Measurements from ENCODE around the gene MOV10L1. TPM values are rescaled to one million over a fixed set of nuclear protein-coding genes. Genes with fewer than 3 reads are reported as not detected.
"Not testable (repeated sequence)": the region's sequence is repeated elsewhere in the genome, so short reads cannot be mapped to it uniquely, and the experiment has no call there.

MOV10L1 gene
- total RNA-seq, 2 experiments from 2014 or later = 0.22 to 1.1 TPM

GRCh38 chr22:50085211-50085972 is 4.4 kb upstream of the MOV10L1 start, which contains the start of gene MLC1:
Gene MLC1, minus strand, starts transcription at chr22:50085426. Its CDS starts 524 bp downstream, at chr22:50084902.
- H3K9me2 ChIP-seq (ENCODE audit: insufficient read depth, low read length) = no peaks in the 10 kb centered on the region
- H3K79me2 ChIP-seq (ENCODE audit: insufficient read depth, low read depth, low read length) = no peaks in the 10 kb centered on the region
- H3K4me3 ChIP-seq (ENCODE audit: low read depth, low read length, poor library complexity, severe bottlenecking) = no peak within 1 kb of the TSS
- no peaks in the 10 kb centered on the region for H3K9me3 ChIP-seq (ENCODE audit: low read length)
- DNase-seq (ENCODE audit: low spot score) = no peak
- intact Hi-C loops (cut with micrococcal nuclease; ENCODE audit: unreplicated experiment) = no loop called here
- ChIA-PET POLR2A (interaction anchor here (0.7 to 0.8 kb wide), 3 partner anchors 18 to 64 kb away, joined by 3 to 4 read pairs (median 4); no protein-coding TSS in a partner anchor), CTCF (ENCODE audit: unreplicated experiment) (no interaction called here)
- H3K4me2 ChIP-seq (ENCODE audit: low read length) = no peak within 1 kb of the TSS
- H3K4me1 ChIP-seq (ENCODE audit: insufficient read depth, low read length, poor library complexity, severe bottlenecking) = no peaks in the 10 kb centered on the region
- no peak for TF ChIP-seq CTCF (conservative IDR thresholded peaks at IDR 0.05; ENCODE audit: low read length)
- TF ChIP-seq EZH2phosphoT487 (IDR thresholded peaks at IDR 0.05; ENCODE audit: borderline replicate concordance, low read depth, low read length) = no peak
- H2AFZ ChIP-seq (ENCODE audit: low read length) = no peak within 1 kb of the TSS
- no peaks in the 10 kb centered on the region for H4K20me1 ChIP-seq (ENCODE audit: insufficient read depth, low read length)
- H3K36me3 ChIP-seq (ENCODE audit: insufficient read depth, low read length) = no peaks in the 10 kb centered on the region; the same call in 1 of the 2 replicates
- no TSS peak for BruUV-seq (replicated peaks)
- H3K27ac ChIP-seq (ENCODE audit: low read depth, low read length, poor library complexity, severe bottlenecking) = no peak within 1 kb of the TSS

GRCh38 chr22:50086526-50086925 is 3.3 kb upstream of the MOV10L1 start:
- no peaks in the 10 kb centered on the region; the same call in 1 of the 2 replicates for H3K36me3 ChIP-seq (ENCODE audit: insufficient read depth, low read length)
- POLR2A ChIA-PET = no interaction called here
- H3K9me2 ChIP-seq (ENCODE audit: insufficient read depth, low read length) = no peaks in the 10 kb centered on the region

GRCh38 chr22:50086975-50087374 is 2.8 kb upstream of the MOV10L1 start:
- H3K9me2 ChIP-seq (ENCODE audit: insufficient read depth, low read length); POLR2A ChIA-PET; CTCF ChIA-PET (ENCODE audit: unreplicated experiment); H3K9me3 ChIP-seq (ENCODE audit: low read length); H2AFZ ChIP-seq (ENCODE audit: low read length); H3K79me2 ChIP-seq (ENCODE audit: insufficient read depth, low read depth, low read length); H3K27ac ChIP-seq (ENCODE audit: low read depth, low read length, poor library complexity, severe bottlenecking); BruUV-seq (replicated peaks); intact Hi-C loops (cut with micrococcal nuclease; ENCODE audit: unreplicated experiment); DNase-seq (ENCODE audit: low spot score); H3K4me3 ChIP-seq (ENCODE audit: low read depth, low read length, poor library complexity, severe bottlenecking); H3K4me1 ChIP-seq (ENCODE audit: insufficient read depth, low read length, poor library complexity, severe bottlenecking); H3K4me2 ChIP-seq (ENCODE audit: low read length); H3K36me3 ChIP-seq (ENCODE audit: insufficient read depth, low read length); H4K20me1 ChIP-seq (ENCODE audit: insufficient read depth, low read length): not testable (repeated sequence)

More at GRCh38 chr22:50086526-50086925, 3.3 kb upstream of the MOV10L1 start:
- H2AFZ ChIP-seq (ENCODE audit: low read length) = no peak overlapping the region
- no TSS peak for BruUV-seq (replicated peaks)
- CTCF ChIA-PET (ENCODE audit: unreplicated experiment) = interaction anchor here (0.6 kb wide), 1 partner anchor 104 kb away, joined by 3 read pairs; no protein-coding TSS in a partner anchor
- H3K27ac ChIP-seq (ENCODE audit: low read depth, low read length, poor library complexity, severe bottlenecking) = no peak overlapping the region
- H3K4me3 ChIP-seq (ENCODE audit: low read depth, low read length, poor library complexity, severe bottlenecking) = no peak overlapping the region
- H3K4me1 ChIP-seq (ENCODE audit: insufficient read depth, low read length, poor library complexity, severe bottlenecking) = no peaks in the 10 kb centered on the region
- TF ChIP-seq EZH2phosphoT487 (IDR thresholded peaks at IDR 0.05; ENCODE audit: borderline replicate concordance, low read depth, low read length) = no peak
- TF ChIP-seq CTCF (conservative IDR thresholded peaks at IDR 0.05; ENCODE audit: low read length) = no peak
- DNase-seq (ENCODE audit: low spot score) = no peak
- intact Hi-C loops (cut with micrococcal nuclease; ENCODE audit: unreplicated experiment) = no loop called here
- H3K79me2 ChIP-seq (ENCODE audit: insufficient read depth, low read depth, low read length) = no peaks in the 10 kb centered on the region
- no peak overlapping the region for H3K4me2 ChIP-seq (ENCODE audit: low read length)
- no peaks in the 10 kb centered on the region for H4K20me1 ChIP-seq (ENCODE audit: insufficient read depth, low read length)
- no peaks in the 10 kb centered on the region for H3K9me3 ChIP-seq (ENCODE audit: low read length)
